ENCODE results near the gene KIR3DL2. TPM values are rescaled to one million over a fixed set of nuclear protein-coding genes. Genes with fewer than 3 reads are reported as not detected.
A peak's percentile ranks its signal among the peaks of the same experiment; 100 is the strongest.

The KIR3DL2 gene
- polyA plus RNA-seq, 1 of the 3 experiments (the other 2 are of a cell fraction) = not detected

GRCh38 chr19:54905421-54905802 is 55.2 kb downstream of the KIR3DL2 start:
- 8% methylated on average over 5 of the region's 5 CpGs for WGBS (ENCODE audit: low lambda C conversion rate)

GRCh38 chr19:54905803-54906511 is 55.7 kb downstream of the KIR3DL2 start, which contains the start of gene NCR1:
Gene NCR1 (plus strand): TSS chr19:54906148. CDS start chr19:54906188, 40 bp downstream.
- no peaks in the 10 kb centered on the region for H3K36me3 ChIP-seq (replicated peaks in 1 of 2; ENCODE audit: control insufficient read depth in 1 of 2, insufficient read depth in 2 of 2, low read length in 1 of 2)
- H3K9me3 ChIP-seq = no peaks in the 10 kb centered on the region
- no peak within 1 kb of the TSS for H3K27ac ChIP-seq (ENCODE audit: low read depth in 2 of 2, low read length in 1 of 2)
- no peaks in the 10 kb centered on the region for H3K4me1 ChIP-seq (ENCODE audit: control insufficient read depth in 1 of 2, insufficient read depth in 2 of 2, low read depth in 1 of 2, low read length in 1 of 2)
- no peaks in the 10 kb centered on the region for H3K9me2 ChIP-seq
- no peaks in the 10 kb centered on the region for H3F3A ChIP-seq (replicated peaks; ENCODE audit: insufficient read depth)
- H3K4me2 ChIP-seq = peak within 1 kb of the TSS; percentile 3; the same call in 1 of the 2 replicates
- H3K27me3 ChIP-seq (ENCODE audit: insufficient read depth) = peaks cover 23% of the 10 kb centered on the region; the same call in 1 of the 2 replicates
- DNase-seq = no peak
- 5% methylated on average over 12 of the region's 22 CpGs for WGBS (ENCODE audit: low lambda C conversion rate)
- H2AFZ ChIP-seq (ENCODE audit: low read depth) = no peak within 1 kb of the TSS
- POLR2A ChIA-PET = no interaction called here
- H3K9ac ChIP-seq = no peak within 1 kb of the TSS
- no peaks in the 10 kb centered on the region for H3K79me2 ChIP-seq (ENCODE audit: insufficient read depth)
- no peaks in the 10 kb centered on the region for H4K20me1 ChIP-seq (ENCODE audit: insufficient read depth)
- H3K4me3 ChIP-seq (ENCODE audit: low read depth in 2 of 2, low read length in 1 of 2) = no peak within 1 kb of the TSS
- CTCF ChIA-PET = no interaction called here
- TF ChIP-seq ZBTB33 (IDR thresholded peaks at IDR 0.05; ENCODE audit: borderline replicate concordance, low read depth) (no peak), MAX (IDR thresholded peaks at IDR 0.05; ENCODE audit: low read depth) (no peak), RAD21 (IDR thresholded peaks at IDR 0.05; ENCODE audit: low read length) (no peak)

More at GRCh38 chr19:54905421-54905802, 55.2 kb downstream of the KIR3DL2 start:
- Histone ChIP-seq H3K9me3 (no peaks in the 10 kb centered on the region), H2AFZ (ENCODE audit: low read depth) (no peak overlapping the region), H3K27me3 (ENCODE audit: insufficient read depth) (peaks cover 27% of the 10 kb centered on the region; the same call in 1 of the 2 replicates), H3K4me1 (ENCODE audit: control insufficient read depth in 1 of 2, insufficient read depth in 2 of 2, low read depth in 1 of 2, low read length in 1 of 2) (no peaks in the 10 kb centered on the region), H3K36me3 (replicated peaks in 1 of 2; ENCODE audit: control insufficient read depth in 1 of 2, insufficient read depth in 2 of 2, low read length in 1 of 2) (no peaks in the 10 kb centered on the region), H3K4me2 (no peak overlapping the region), H4K20me1 (ENCODE audit: insufficient read depth) (no peaks in the 10 kb centered on the region), H3K9ac (no peak overlapping the region), H3K9me2 (no peaks in the 10 kb centered on the region), H3K79me2 (ENCODE audit: insufficient read depth) (no peaks in the 10 kb centered on the region), H3K4me3 (ENCODE audit: low read depth in 2 of 2, low read length in 1 of 2) (no peak overlapping the region), H3K27ac (ENCODE audit: low read depth in 2 of 2, low read length in 1 of 2) (no peak overlapping the region), H3F3A (replicated peaks; ENCODE audit: insufficient read depth) (no peaks in the 10 kb centered on the region)
- CTCF ChIA-PET = no interaction called here
- no peak for TF ChIP-seq NFIC (IDR thresholded peaks at IDR 0.05; ENCODE audit: borderline replicate concordance)
- DNase-seq = no peak
- POLR2A ChIA-PET = no interaction called here

- H3K9me2 ChIP-seq = no peaks in the 10 kb centered on the region
- no peak overlapping the region for H3K9ac ChIP-seq
- H3K4me2 ChIP-seq = no peak overlapping the region
- no peak overlapping the region for H2AFZ ChIP-seq (ENCODE audit: low read depth)
- no peaks in the 10 kb centered on the region for H3K79me2 ChIP-seq (ENCODE audit: insufficient read depth)
- no peak for DNase-seq
- H3K4me1 ChIP-seq (ENCODE audit: control insufficient read depth in 1 of 2, insufficient read depth in 2 of 2, low read depth in 1 of 2, low read length in 1 of 2) = no peaks in the 10 kb centered on the region
- ChIA-PET CTCF (no interaction called here), POLR2A (no interaction called here)
- no peaks in the 10 kb centered on the region for H3F3A ChIP-seq (replicated peaks; ENCODE audit: insufficient read depth)
- H3K27me3 ChIP-seq (ENCODE audit: insufficient read depth) = peaks cover 28% of the 10 kb centered on the region; the same call in 1 of the 2 replicates
- no peak overlapping the region for H3K27ac ChIP-seq (ENCODE audit: low read depth in 2 of 2, low read length in 1 of 2)
- TF ChIP-seq NRF1 (IDR thresholded peaks at IDR 0.05; ENCODE audit: low read depth, low read length) = no peak
- TF ChIP-seq MEF2A (IDR thresholded peaks at IDR 0.05; ENCODE audit: borderline replicate concordance, low read depth) = no peak
- TF ChIP-seq NFIC (IDR thresholded peaks at IDR 0.05; ENCODE audit: borderline replicate concordance) = no peak
- no peak for TF ChIP-seq CTCF (IDR thresholded peaks at IDR 0.05)
- no peak for TF ChIP-seq TEAD4 (IDR thresholded peaks at IDR 0.05; ENCODE audit: borderline replicate concordance, insufficient read depth)
- no peak for TF ChIP-seq POLR2AphosphoS5 (IDR thresholded peaks at IDR 0.05; ENCODE audit: low read depth, low read length)
- TF ChIP-seq FOSL2 (IDR thresholded peaks at IDR 0.05; ENCODE audit: borderline replicate concordance, low read depth) = no peak
- TF ChIP-seq EZH2phosphoT487 (IDR thresholded peaks at IDR 0.05; ENCODE audit: borderline replicate concordance, low read depth) = no peak
- TF ChIP-seq RAD21 (IDR thresholded peaks at IDR 0.05; ENCODE audit: low read length) = no peak
- TF ChIP-seq REST (IDR thresholded peaks at IDR 0.05; ENCODE audit: low read depth, low read length) = no peak
- no peaks in the 10 kb centered on the region for H3K9me3 ChIP-seq
- no peak overlapping the region for H3K4me3 ChIP-seq (ENCODE audit: low read depth in 2 of 2, low read length in 1 of 2)
- WGBS (ENCODE audit: low lambda C conversion rate) = 13% methylated on average over 6 of the region's 7 CpGs
- H3K36me3 ChIP-seq (replicated peaks in 1 of 2; ENCODE audit: control insufficient read depth in 1 of 2, insufficient read depth in 2 of 2, low read length in 1 of 2) = no peaks in the 10 kb centered on the region
- H4K20me1 ChIP-seq (ENCODE audit: insufficient read depth) = no peaks in the 10 kb centered on the region
Observed at GRCh38 chr19:54906819-54907218, 56.6 kb downstream of the KIR3DL2 start.
